Germinal center (tissue), 1 donor: ENCODE data around the gene KLK14.

ENCODE experiments used
- DNase-seq: peaks from one replicate; pipeline ENCODE4 v3.0.0; 2012; ENCODE audit warnings: mixed read lengths, low spot score

Gene KLK14

GRCh38 chr19:51108066-51108804 is 25.5 kb upstream of the KLK14 start, which contains the start of gene CTU1:
Gene CTU1 (minus strand): TSS chr19:51108409. CDS start chr19:51104569, 3,840 bp downstream.
- peak; percentile 96 for DNase-seq

GRCh38 chr19:51107406-51108065 is 24.8 kb upstream of the KLK14 start:
- DNase-seq = no peak

DNA sequence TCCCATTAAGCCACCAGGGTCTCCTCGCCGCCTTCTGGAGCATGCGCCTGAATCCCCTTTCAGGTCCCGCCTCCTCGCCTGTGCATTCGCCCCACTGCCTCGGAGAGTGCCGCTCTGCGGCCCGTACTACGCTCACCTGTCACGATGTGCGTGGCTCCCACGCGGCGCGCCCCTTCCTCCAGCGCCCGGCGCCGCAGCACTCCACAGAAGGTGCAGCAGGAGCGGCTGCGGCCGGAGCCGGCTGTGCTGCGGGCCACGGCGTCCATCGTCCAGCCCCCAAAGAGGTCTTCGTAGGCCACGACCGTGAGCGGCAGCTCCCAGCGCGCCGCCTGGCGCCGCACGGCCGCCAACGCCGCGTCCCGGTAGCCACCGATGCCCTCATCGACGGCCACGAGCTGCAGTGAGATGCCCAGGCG is 21.2 kb upstream of the KLK14 start:
- DNase-seq = no peak

GRCh38 chr19:51102991-51103390 is 20.3 kb upstream of the KLK14 start:
- no peak for DNase-seq

DNA sequence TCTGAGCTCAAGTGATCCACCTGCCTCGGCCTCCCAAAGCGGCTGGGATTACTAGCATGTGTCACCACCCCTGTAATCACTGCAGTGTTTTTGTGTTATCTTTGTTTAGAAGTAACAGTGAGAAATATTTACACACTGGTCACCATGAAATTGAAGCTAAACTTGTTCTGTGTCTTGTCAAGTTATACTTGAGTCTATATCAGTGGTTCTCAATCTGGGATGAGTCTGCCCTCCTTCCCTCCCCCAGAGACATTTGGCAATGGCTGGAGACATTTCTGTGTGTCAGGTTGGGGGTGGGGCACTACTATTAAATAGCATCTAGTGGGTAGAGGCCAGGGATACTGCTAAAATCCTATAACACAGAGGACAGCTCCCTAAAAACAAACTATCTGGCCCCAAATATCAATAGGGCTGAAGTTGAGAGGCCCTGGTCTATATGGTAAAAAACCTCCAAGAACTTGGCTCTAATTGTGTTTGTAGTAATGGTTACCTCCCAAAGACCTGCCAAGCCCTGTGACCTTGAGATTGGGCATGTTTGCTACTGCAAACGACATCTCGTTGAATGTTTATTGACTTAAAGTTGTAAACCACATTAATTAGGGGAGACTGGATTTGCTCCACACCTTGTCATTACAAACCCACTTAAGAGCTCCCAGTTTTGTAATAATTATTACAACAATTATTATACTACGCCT is 18.6 kb upstream of the KLK14 start:
- no peak for DNase-seq

- DNase-seq = no peak
Measured at GRCh38 chr19:51100601-51101000, 17.9 kb upstream of the KLK14 start.

DNA sequence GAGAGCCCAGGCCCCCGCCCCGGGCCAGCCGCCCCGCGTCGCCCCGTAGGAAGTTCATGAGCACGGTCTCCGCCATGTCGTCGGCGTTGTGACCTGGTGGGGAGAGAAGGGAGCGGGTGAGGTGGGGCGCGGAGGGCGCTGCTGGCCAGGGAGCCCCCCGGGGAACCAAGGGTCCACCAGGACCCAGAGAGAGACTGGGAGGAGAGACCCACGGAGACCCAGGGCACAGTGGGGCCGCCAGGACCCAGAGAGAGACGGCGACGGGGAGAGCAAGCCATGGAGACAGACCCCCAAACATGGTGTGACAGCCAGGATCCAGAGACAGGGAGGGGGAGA is 16.3 kb upstream of the KLK14 start:
- DNase-seq = no peak

DNA sequence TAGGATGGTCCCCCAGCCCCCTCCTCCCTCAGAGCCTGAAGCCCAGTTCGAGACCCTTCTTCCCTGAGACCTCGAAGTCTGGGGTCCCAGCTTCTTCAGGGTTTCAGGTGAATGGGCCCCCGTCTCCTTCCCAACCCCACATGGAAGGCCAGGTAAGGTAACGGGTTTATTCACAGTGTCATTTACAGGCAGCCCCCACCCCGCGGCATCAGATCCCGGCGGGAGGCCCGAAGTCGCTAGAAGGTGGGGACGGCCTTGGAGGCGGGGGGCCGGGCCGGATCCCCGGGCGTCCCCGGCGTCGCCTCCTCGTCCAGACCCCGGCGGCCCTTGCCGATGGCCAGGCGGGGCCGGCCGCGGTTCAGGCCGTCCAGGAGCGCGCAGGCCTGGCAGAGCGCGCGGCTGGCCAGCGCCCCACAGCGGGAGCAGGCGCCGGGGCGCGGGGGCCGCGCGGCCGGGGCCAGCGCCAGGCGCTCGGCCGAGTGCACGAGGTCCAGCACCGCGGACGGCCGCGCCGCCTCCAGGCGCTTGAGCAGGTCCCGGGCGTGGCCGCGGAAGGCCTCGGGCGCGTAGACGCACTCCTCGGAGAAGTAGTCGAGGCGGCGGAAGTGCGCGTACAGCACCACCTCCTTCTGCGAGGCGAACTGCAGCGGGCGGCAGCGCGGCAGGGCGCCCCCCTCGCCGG is 15.8 kb upstream of the KLK14 start:
- no peak for DNase-seq

GRCh38 chr19:51097796-51098195 is 15.1 kb upstream of the KLK14 start:
- DNase-seq = no peak

- peak; percentile 72 for DNase-seq
Measured at GRCh38 chr19:51097166-51097738, 14.6 kb upstream of the KLK14 start.

- no peak for DNase-seq
Measured at GRCh38 chr19:51096473-51097165, 13.9 kb upstream of the KLK14 start.

DNA sequence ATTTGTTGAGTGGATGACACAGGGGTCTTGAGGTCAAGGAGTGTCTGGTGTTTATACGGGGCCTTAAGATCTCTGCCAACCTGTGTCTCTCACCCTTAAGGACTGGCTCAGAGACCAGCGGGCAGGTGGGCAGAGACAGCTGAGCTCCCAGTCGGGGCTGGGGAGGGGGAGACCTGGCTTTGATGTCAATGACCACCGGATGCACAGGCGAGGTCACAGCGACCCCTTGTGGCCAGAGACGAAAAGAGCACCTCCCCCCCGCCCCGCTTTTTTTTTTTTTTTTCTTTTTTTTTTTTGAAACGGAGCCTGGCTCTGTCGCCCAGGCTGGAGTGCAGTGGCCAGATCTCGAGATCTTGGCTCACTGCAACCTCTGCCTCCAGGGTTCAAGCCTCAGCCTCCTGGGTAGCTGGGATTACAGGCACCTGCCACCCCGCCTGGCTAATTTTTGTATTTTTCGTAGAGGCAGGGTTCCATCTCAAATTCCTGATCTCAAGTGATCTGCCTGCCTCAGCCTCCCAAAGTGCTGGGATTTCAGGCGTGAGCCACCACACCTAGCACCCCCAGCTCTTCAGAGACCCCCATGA is 12.1 kb upstream of the KLK14 start:
- peak; percentile 52 for DNase-seq

- no peak for DNase-seq
Measured at GRCh38 chr19:51093510-51094345, 11.0 kb upstream of the KLK14 start.

- DNase-seq = no peak
Measured at GRCh38 chr19:51093101-51093500, 10.4 kb upstream of the KLK14 start.

DNA sequence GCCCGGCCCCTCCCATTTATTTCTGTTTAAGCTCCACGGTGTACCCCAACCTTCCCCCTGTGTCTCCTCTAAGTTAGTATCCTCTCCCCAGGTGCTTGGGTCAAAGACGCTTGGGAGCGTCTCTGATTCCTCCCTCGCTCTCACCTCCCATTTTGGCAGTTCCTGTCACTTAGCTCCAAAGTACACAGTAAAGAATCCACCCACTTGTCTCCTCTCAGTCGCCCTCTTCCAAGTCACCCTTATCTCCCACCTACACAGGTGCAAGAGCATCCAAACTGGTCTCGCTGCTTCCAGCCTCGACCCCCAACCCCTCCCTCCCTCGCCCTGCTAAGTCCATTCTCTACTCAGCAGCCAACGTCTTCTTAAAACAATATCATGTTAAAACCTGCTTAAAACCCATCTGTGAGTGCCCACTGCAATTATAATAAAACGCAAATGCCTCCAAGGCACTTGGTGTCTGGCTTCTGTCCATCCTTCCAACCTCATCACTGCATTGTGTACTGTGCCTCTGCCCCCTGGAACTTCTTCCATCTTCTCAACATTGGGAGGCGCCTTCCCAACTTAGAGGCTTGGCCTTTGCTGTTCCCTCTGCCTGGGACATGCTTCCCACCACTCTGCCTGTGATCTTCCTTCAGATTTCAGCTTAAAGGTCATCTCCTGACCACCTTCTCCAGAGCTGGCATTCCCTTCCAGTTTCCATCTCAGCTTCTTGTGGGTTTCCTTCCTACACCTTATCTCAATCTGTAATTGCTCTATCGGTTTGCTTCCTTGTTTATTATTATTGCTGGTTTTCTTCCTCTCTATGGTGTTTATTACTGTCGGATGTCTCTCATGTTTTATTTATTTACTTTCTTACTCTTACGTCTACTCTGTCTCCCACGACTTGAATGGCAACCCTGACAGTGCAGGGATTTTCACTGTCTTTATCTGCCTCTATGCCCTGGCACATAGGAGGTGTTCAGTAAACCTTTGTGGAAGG is 9.5 kb upstream of the KLK14 start:
- DNase-seq = no peak

DNA sequence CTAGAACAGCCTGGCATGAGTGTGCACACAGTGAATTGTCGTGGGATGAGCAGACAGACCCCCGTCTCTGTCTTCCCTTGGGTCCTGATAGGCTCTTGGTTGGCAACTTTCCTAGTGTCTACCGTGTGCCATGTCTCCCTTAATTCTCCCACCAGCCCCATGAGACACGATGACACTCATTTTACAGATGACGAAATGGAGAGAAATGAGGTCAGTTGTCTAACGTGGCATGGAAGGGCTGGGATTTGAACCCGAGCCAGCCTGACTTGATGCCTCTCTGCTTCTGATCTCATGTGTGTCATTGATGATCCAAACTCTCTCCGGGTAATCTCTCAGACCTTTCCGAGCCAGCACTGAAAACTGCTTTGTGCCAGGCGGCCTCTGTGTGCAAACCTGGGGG is 8.4 kb upstream of the KLK14 start:
- no peak for DNase-seq

- no peak for DNase-seq
Measured at GRCh38 chr19:51090471-51090870, 7.8 kb upstream of the KLK14 start.

- DNase-seq = no peak
Measured at GRCh38 chr19:51089786-51090185, 7.1 kb upstream of the KLK14 start.
